WTC11 (cell line): ENCODE results near the gene LIN7B. TPM values are rescaled to one million over a fixed set of nuclear protein-coding genes. Genes with fewer than 3 reads are reported as not detected.
"Not testable (repeated sequence)": the region's sequence is repeated elsewhere in the genome, so short reads cannot be mapped to it uniquely, and the experiment has no call there.

Source experiments
- ATAC-seq: fragments of 200-7000 bp; cut with Tn5 transposase; 2 replicates; pipeline ENCODE4 v1.10.0; 2021; ENCODE audit warnings: mild to moderate bottlenecking, moderate library complexity
- CTCF ChIA-PET: fragments of 300-600 bp; sonication (Branson Sonifier 250); formaldehyde crosslinking; loops from one replicate; lab custom pipeline; 2021; ENCODE audit warnings: antibody characterized with exemption; lab: Charles Lee
- POLR2A ChIA-PET: fragments of 350-600 bp; sonication (Branson Sonifier 250); formaldehyde crosslinking; loops from one replicate; lab custom pipeline; 2021; ENCODE audit warnings: antibody characterized with exemption; lab: Charles Lee
- DNase-seq: peaks from one replicate; pipeline ENCODE4 v3.0.0; 2021; ENCODE audit warnings: low spot score
- H3K27ac Mint-ChIP-seq: 2 replicates; pipeline ENCODE4 v1.8.0; 2021; ENCODE audit warnings: mixed read lengths
- H3K27me3 Mint-ChIP-seq: 2 replicates; pipeline ENCODE4 v1.8.0; 2021; ENCODE audit warnings: low read depth, mild to moderate bottlenecking, moderate library complexity, mixed read lengths
- H3K36me3 Mint-ChIP-seq: 2 replicates; pipeline ENCODE4 v1.8.0; 2021; ENCODE audit warnings: mixed read lengths
- H3K4me1 Mint-ChIP-seq: 2 replicates; pipeline ENCODE4 v1.8.0; 2022; ENCODE audit warnings: mixed read lengths
- H3K4me3 Mint-ChIP-seq: 2 replicates; pipeline ENCODE4 v1.8.0; 2021; ENCODE audit warnings: mild to moderate bottlenecking, moderate library complexity, mixed read lengths
- H3K9me3 Mint-ChIP-seq: 2 replicates; pipeline ENCODE4 v1.8.0; 2021; ENCODE audit warnings: mixed read lengths
- AR ChIP-seq: fragments of 250-450 bp; sonication (Bioruptor Pico); IDR thresholded peaks from 2 replicates; pipeline ENCODE4 v1.9.0; 2021; ENCODE audit warnings: mild to moderate bottlenecking
- CDX4 ChIP-seq: fragments of 250-450 bp; sonication (Bioruptor Pico); IDR thresholded peaks from 2 replicates; pipeline ENCODE4 v1.9.0; 2021; ENCODE audit warnings: moderate library complexity, mild to moderate bottlenecking, inconsistent platforms, borderline replicate concordance
- EMX1 ChIP-seq: fragments of 250-450 bp; sonication (Bioruptor Pico); IDR thresholded peaks from 2 replicates; pipeline ENCODE4 v1.8.0; 2021; ENCODE audit warnings: mild to moderate bottlenecking
- ERG ChIP-seq: fragments of 250-450 bp; sonication (Bioruptor Pico); IDR thresholded peaks from 2 replicates; pipeline ENCODE4 v1.8.0; 2021; ENCODE audit warnings: mild to moderate bottlenecking
- FOXJ3 ChIP-seq: sonication (generic); formaldehyde crosslinking; IDR thresholded peaks from 2 replicates; pipeline ENCODE4 v1.9.0; 2021; ENCODE audit warnings: missing genetic modification reagents, mild to moderate bottlenecking, borderline replicate concordance
- FOXP1 ChIP-seq: sonication (generic); formaldehyde crosslinking; IDR thresholded peaks from 2 replicates; pipeline ENCODE4 v1.8.0; 2022; ENCODE audit warnings: missing genetic modification reagents, mild to moderate bottlenecking, moderate library complexity, borderline replicate concordance
- FOXP4 ChIP-seq: sonication (generic); formaldehyde crosslinking; IDR thresholded peaks from 2 replicates; pipeline ENCODE4 v1.8.0; 2022; ENCODE audit warnings: mild to moderate bottlenecking, missing genetic modification reagents
- JAZF1 ChIP-seq: fragments of 250-450 bp; sonication (Bioruptor Pico); IDR thresholded peaks from 2 replicates; pipeline ENCODE4 v1.9.0; 2021; ENCODE audit warnings: moderate library complexity, mild to moderate bottlenecking, inconsistent platforms
- KAT7 ChIP-seq: sonication (generic); formaldehyde crosslinking; IDR thresholded peaks from 2 replicates; pipeline ENCODE4 v1.8.1; 2023; ENCODE audit warnings: missing genetic modification reagents, mild to moderate bottlenecking, borderline replicate concordance
- MAX ChIP-seq: sonication (generic); formaldehyde crosslinking; IDR thresholded peaks from 2 replicates; pipeline ENCODE4 v1.8.0; 2022; ENCODE audit warnings: mild to moderate bottlenecking, missing genetic modification reagents
- NR1H2 ChIP-seq: sonication (generic); formaldehyde crosslinking; IDR thresholded peaks from 2 replicates; pipeline ENCODE4 v1.9.0; 2021; ENCODE audit warnings: mild to moderate bottlenecking, moderate library complexity, missing genetic modification reagents
- RELA ChIP-seq: sonication (generic); formaldehyde crosslinking; IDR thresholded peaks from 2 replicates; pipeline ENCODE4 v1.8.1; 2022; ENCODE audit warnings: missing genetic modification reagents, mild to moderate bottlenecking, borderline replicate concordance
- SP1 ChIP-seq: sonication (generic); formaldehyde crosslinking; conservative IDR thresholded peaks from 2 replicates; pipeline ENCODE4 v1.8.1; 2022; ENCODE audit warnings: missing genetic modification reagents
- USF1 ChIP-seq: sonication (generic); formaldehyde crosslinking; IDR thresholded peaks from 2 replicates; pipeline ENCODE4 v1.8.0; 2022; ENCODE audit warnings: mild to moderate bottlenecking, missing genetic modification reagents
- ZBTB43 ChIP-seq: sonication (generic); formaldehyde crosslinking; IDR thresholded peaks from 2 replicates; pipeline ENCODE4 v1.8.1; 2023; ENCODE audit warnings: mild to moderate bottlenecking, missing genetic modification reagents
- ZNF263 ChIP-seq: sonication (generic); formaldehyde crosslinking; IDR thresholded peaks from 2 replicates; pipeline ENCODE4 v1.8.1; 2022; ENCODE audit warnings: low read depth, mild to moderate bottlenecking, moderate library complexity, missing genetic modification reagents
- ZNF317 ChIP-seq: sonication (generic); formaldehyde crosslinking; IDR thresholded peaks from 2 replicates; pipeline ENCODE4 v1.8.1; 2023; ENCODE audit warnings: low read depth, mild to moderate bottlenecking, moderate library complexity, missing genetic modification reagents, borderline replicate concordance
- ZNF396 ChIP-seq: fragments of 250-450 bp; sonication (Bioruptor Pico); IDR thresholded peaks from 2 replicates; pipeline ENCODE4 v1.8.0; 2021; ENCODE audit warnings: mild to moderate bottlenecking, moderate library complexity, borderline replicate concordance
- ZNF416 ChIP-seq: fragments of 250-450 bp; sonication (Bioruptor Pico); IDR thresholded peaks from 2 replicates; pipeline ENCODE4 v1.9.0; 2021; ENCODE audit warnings: mild to moderate bottlenecking, inconsistent platforms
- total RNA-seq: library from RNA; stranded (reverse); gene quantifications from 3 replicates; pipeline ENCODE4 v1.2.3, GENCODE V29; 2021

The LIN7B gene
- total RNA-seq, 1 experiment from 2014 or later, result 5.1 TPM

- TF ChIP-seq JAZF1 (no peak), FOXJ3 (CRISPR knock-in tag) (no peak), ZBTB43 (CRISPR knock-in tag) (no peak), SP1 (CRISPR knock-in tag) (peak; percentile 24; the same call in 1 of the 2 replicates), FOXP4 (0 out of 2 replicates have a peak, but pooled peaks have one; percentile 31), RELA (CRISPR knock-in tag) (no peak), ZNF416 (CRISPR knock-in tag) (no peak)
These were observed 11.0 kb downstream of the LIN7B start (continued) for GRCh38 chr19:49125025-49125731.

- CTCF ChIA-PET, result interaction anchor here (1.8 to 2.1 kb wide), 2 partner anchors 12 to 72 kb away, joined by 10 to 17 read pairs; partner anchors contain the start of gene LIN7B
- POLR2A ChIA-PET, result no interaction called here
- Mint-ChIP-seq H3K36me3 (no peaks in the 10 kb centered on the region), H3K9me3 (no peaks in the 10 kb centered on the region), H3K27ac (no peak overlapping the region), H3K4me1 (peaks cover 21% of the 10 kb centered on the region), H3K27me3 (peaks cover 68% of the 10 kb centered on the region), H3K4me3 (peak overlapping the region; percentile 39; the same call in 1 of the 2 replicates)
- TF ChIP-seq CDX4 (CRISPR knock-in tag) (no peak), AR (CRISPR knock-in tag) (no peak), EMX1 (CRISPR knock-in tag) (no peak), ZNF396 (CRISPR knock-in tag) (no peak), FOXP1 (CRISPR knock-in tag) (no peak), MAX (CRISPR knock-in tag) (no peak), NR1H2 (CRISPR knock-in tag) (no peak), ZNF263 (CRISPR knock-in tag) (no peak), USF1 (no peak), FOXP4 (no peak), ERG (CRISPR knock-in tag) (no peak), ZNF317 (CRISPR knock-in tag) (no peak), KAT7 (CRISPR knock-in tag) (no peak)
- DNase-seq, result no peak
- no peak for ATAC-seq
These were observed 12.4 kb downstream of the LIN7B start for GRCh38 chr19:49126575-49126974.

GRCh38 chr19:49127225-49127624, 13.1 kb downstream of the LIN7B start:
- not testable (repeated sequence) for H3K9me3 Mint-ChIP-seq
- POLR2A ChIA-PET, result interaction anchor here (1.3 to 1.5 kb wide), 2 partner anchors 19 to 22 kb away, joined by 5 read pairs; no protein-coding TSS in a partner anchor

More at GRCh38 chr19:49127225-49127624, 13.1 kb downstream of the LIN7B start:
- Mint-ChIP-seq H3K27me3 (peaks cover 67% of the 10 kb centered on the region), H3K4me3 (peak overlapping the region; percentile 39; the same call in 1 of the 2 replicates), H3K4me1 (peaks cover 21% of the 10 kb centered on the region)
- ATAC-seq, DNase-seq, H3K36me3 Mint-ChIP-seq, H3K27ac Mint-ChIP-seq: not testable (repeated sequence)
- CTCF ChIA-PET, result interaction anchor here (0.6 to 9.7 kb wide), 24 partner anchors 9 to 463 kb away, joined by 3 to 118 read pairs (median 7); partner anchors contain the start of gene LIN7B
